HG03520 (cell line): ENCODE data around the gene SNCB.

Experiments used
- ATAC-seq: cut with Tn5 transposase; IDR thresholded peaks from one replicate; pipeline ENCODE4 v1.9.1; 2021; ENCODE audit warnings: mild to moderate bottlenecking, moderate library complexity; ENCODE audit not compliant: unreplicated experiment

The SNCB gene

DNA sequence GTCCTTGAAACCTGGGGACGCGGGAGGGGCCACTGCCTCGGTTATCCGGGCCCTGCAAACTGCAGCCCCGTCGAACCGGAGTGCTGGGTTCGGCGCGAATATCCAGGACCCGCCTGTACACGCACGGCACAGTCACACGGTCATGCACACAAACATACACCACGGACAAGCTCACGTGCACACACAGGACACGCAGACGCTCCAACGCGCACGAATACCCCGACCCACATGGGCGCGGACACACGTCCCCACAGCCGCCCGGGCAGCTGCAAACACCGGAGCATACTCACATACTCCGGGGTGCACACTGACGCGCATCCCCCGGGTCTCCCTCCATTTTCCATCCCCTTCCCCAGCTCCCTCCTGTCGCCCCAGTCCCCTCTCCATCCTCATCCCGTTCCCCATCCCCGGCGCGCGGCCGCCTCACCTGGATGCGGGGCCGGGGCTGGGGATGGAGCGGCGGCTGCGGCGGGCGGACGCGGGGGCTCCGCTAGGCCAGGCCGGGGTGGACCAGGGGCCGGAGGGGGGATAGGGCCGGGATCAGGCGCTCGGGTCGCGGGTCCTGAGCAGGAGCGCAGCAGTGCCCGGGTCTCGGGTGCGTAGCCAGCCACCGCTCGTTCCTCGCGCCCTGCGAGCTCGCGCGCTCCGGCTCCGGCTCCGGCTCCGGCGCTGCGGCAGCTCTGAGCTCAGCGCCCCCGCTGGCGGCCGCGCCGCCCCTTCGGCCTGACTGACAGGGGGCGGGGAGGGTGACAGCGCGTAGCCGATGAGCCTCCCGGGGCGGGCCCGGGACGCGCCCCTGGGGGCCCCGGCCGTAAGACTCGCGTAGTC, at the start of gene SNCB, which contains the start of gene EIF4E1B:
SNCB (minus strand) TSS at position 682 of the 828 bp plus-strand sequence. CDS start 880 bp downstream, outside the sequence.
EIF4E1B (plus strand) TSS at position 823 of the 828 bp plus-strand sequence. CDS start 12,113 bp downstream, outside the sequence.
- ATAC-seq = no peak

DNA sequence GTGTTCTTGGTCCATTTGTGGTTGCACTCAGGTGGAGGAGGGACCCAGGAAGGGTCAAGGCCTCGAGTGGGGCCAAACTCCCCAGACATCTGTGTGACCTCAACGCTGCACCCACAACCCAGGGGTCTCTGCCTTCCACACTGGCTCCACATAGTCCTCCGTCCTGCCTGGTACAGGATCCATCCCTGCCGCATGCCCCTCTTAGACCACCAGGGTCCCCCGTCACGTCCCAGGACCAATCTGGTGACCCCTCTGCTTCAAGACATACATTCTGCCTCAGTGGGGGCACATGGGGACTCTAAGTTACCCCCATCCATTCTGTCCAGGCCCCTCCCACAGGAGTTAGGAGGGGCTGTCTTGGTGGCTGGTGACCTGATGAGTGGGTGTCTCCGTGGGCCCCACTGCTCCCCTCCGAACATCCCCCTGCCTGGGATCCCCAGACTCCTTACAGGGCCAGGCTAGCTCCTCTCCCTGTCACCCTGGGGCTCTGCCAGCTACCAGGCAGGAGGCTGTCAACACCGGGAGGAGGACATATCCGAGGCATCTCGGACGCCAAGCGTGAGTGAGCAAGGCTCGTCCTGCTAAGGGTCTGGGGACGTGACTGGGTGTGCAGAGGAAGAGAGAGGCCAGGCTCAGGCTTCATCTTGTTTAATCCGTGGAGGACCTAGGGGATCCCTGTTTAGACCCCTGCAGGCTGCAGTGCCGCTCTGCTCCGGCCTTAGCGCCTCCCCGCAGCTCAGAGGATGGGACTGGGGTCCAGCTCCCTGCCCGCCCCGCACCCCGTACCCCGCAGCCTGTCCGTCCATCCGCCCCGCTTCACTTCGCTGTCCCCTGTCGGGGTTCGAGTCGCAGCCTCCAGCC, 49.3 kb upstream of the SNCB start:
- no peak for ATAC-seq

DNA sequence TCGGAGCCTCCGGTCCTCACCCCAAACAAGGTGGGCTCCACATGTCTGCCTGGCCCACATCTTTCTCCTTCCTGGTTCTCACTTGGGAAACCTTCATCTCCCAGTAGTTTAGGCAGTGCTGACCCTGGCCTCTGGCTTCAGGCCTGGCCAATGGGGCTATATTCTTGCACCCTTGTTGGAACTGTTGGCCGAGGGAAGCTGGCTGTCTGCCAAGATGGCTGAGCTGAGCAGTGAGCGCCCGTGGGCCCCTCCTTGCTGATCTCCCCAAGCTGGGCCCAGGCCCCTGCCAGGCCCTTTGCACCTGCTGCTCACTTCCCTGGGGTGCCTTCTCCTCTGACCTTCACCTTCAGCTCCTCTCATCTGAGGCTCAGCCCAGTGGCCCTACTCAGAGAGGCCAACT, 48.2 kb upstream of the SNCB start:
- no peak for ATAC-seq

DNA sequence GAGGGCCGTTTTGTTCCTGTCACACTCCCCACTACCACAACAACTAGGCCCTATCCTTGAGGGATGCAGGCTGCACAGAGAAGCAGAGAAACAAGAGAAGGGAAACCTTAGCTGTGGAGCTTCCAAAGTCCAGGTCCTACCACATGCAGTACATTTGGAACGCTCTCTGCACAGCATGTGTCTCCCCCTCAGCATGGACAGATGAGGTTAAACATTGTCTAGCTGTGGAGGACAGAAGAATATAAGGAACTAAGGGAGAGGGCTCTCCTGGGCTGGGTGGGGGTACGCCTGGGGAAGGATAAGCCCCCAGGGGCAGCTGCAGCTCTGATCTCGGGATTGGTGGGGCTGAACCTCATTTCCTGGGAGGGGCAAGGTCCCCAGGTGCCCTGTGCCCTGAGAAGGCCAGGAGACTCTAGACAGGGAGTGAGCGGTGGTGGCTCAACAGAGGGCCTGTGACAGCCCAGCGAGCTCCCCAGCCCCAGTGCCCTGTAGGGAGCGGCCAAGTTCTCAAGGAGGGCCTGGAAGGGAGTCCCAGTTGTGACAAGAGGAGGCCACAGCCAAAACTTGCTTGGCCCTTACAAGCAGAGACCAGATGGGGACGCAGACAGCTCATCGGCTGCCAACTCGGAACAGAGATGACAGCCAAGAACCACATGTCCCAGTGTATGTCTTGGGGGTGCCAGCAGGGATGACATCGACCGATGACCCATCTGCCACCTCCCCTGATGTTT, 47.0 kb upstream of the SNCB start:
- no peak for ATAC-seq

DNA sequence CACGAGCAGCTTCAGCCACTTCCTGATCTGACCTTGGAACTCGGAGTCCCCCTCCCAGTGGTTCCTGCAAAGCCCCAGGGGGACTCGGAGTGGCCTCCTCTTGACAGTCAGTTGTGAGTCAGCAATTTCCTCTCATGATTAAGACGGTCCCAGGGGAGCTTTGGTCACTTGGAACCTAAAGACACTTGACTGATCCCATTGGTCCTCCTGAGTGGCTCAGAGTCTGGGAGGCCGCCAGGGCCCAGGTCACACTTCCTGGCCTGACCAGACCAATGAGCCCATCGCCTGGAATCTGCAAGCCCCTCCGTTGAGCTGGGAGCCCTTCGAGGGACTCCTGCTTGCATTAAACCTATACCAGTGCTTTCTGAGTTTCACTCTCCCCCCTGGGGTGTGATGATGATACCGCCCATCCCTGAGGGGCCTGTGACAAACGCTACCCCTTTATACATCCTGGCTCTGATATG, 46.1 kb upstream of the SNCB start:
- no peak for ATAC-seq

DNA sequence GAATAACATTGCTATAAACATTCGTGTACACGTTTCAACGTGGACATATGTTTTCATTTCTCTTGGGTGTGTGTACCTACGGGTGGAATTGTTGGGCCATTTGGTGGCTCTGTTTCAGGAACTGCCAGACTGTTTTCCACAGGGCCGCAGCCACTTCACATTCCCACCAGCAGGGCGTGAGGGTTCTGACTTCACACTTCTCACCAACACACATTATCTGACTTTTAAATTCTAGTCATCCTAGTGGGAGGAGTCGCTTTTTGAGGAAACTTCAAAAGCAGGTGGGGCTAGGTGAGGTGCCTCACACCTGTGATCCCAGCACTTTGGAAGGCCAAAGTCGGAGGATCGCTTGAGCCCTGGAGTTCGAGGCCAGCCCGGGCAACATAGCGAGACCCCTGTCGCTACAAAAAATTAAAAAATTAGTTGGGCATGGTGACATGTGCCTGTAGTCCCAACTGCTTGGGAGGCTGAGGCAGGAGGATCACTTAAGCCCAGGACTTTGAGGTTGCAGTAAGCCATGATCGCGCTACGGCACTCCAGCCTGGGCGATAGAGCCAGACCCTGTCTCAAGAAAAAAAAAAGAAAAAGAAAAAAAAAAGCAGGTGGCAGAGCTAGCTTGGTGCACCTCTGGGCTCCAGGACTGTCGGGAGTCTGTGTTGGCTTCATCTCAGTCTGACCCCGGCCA, 45.5 kb upstream of the SNCB start:
- no peak for ATAC-seq

DNA sequence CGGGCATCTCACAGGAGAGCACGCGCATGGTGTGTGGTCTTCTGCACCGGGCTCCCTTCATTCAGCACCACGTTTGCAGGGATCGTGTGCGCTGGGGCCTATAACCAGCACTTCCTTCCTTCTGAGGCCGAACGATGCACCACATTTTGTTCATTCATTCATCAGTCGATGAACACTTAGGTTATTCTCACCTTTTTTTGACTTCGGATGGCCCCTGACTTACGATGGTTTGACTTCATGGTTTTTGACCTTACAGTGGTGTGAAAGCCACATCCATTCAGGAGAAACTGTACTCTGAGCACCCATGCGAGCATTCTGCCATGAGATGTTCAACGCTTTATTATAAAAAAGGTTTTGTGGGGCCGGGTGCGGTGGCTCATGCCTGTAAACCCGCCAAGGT, 44.5 kb upstream of the SNCB start:
- ATAC-seq = no peak

DNA sequence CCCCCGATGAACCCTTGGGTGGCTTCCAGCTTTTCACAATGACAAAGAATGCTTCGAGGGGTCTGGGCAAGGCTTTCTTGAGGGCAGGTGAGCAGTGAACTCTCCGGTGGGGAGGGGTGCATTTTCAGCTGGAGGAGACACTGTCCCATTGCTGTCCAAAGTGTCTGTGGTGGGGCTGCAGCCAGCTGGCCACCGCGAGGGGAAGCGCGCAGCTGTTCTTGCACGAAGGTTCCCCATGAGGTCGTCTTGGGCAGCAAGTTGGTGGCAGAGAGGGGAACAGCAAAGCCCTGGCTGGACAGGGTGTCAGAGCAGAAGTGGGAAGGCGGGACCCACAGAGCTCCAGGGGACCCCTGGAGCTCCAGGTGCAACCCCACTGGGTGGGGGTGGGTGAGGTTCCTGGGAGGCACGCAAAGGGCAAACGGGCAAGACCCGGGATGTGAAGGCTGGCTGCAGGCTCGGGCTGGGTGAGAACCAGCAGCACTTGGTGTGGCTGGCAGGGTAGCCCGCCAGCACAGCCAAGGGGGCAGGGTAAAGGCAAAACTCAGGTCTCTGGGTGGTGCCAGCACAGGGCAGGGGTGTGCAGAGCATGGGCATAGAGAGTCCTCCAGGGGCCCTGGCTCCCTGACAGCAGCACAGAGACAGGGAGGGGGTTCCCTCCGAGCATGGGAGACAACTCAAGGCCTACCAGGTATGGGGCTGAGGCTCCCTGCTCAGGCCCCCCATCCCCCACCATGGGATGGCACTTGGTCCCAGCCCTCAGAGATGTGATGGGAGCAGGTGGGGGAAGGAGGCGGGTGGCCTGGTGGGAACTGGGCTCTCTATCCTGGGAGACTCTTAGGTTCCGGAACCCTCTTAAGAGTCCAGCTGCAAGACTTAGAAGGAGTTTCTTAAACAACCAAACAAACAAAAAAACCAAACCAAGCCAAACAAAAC, 43.6 kb upstream of the SNCB start:
- ATAC-seq = no peak

DNA sequence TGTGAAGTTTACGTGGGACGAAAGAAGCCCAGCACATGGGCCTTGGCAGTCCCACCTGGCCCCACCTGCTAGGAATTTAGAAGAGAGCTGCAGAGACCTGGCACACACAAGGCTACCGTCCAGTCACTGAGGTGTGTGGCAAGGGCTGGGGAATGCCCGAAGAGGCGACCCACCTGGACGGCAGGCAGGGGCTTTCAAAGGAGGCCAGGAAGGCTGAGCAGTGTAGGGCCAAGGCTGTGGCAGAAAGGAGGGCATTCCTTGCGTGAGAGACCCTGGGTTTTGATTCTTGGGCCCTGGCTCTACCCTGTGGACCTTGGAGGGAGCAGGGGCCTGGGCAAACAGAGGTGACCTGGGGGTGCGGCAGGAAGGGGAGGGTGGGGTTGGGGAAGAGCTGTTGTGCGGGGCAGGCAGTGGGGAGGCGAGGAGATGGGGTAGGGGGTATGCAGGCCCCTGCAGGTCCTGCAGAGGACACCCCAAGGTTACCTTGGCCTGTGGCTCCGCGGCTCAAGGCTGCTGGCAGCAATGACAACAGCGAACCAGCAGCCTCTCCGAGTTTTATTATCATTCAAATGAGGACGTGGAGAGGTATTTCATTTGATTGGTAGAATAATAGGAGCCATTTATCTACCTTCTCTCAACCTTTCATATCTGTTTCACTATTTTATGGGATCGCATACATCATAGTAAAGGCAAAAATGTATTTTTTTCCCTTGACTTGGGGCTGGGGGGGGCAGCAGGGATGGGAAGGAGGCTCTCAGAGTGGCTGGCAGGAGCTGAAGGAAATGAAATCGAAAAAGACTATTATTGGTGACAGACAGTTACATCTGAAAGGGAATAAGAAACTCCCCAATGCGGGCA, 41.8 kb upstream of the SNCB start:
- ATAC-seq = no peak

DNA sequence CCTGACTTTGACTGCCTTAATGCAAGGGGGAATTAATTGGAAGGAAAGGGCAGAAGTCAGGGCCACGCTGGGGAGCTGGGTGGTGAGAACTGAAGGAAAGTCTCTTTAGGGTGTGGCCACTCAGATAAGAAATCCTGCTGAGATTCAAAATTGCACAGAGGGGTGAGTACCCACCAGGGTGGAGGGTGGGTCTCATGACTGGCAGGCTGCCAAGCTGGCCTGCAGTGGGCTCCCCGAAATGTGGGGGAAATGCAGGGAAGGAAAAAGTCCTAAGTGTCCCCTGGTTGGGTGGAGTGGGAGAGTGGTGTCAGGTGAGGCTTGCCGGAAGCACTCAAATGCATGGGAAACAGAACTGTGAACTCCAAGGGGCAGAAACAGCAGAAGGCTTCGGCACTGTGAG, 41.1 kb upstream of the SNCB start:
- ATAC-seq = no peak

DNA sequence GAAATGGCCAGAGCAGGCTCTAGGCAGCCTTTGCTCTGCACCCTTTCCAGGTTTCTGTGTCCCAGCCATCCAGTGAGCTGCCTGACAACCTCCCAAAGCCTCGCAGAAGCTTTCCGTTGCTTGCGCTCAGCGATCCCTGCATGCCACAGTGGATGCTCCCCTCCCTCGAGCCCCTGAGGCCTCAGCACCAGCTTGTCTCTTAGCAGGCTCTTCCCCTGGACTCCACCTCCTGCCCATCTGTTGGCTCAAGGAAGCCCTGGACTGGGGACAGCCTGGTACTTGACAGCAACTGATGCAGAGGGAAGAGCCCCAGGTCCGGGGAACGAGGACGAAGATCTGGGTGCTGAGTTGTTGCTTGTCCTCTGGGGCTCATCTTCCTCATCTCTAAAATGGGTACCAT, 40.1 kb upstream of the SNCB start:
- no peak for ATAC-seq

DNA sequence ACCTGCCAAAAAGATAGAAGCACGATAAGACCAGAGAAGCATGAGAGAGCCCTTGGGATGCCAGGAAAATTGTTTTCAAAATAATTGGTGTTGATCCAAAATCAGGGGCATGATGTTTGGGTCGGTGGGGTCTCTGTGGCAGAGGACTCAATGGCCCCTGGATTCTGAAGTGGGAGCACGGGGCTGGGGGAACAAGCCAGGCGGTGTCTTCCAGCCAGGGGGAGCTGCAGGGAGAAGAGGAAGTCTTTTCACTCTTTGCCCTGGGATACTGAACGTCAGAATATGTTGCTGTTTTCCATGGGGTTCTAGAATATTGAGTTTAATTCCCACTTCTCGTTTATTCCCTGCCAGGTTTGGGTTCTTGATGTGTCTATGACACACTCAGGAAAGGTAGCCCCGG, 37.3 kb upstream of the SNCB start:
- no peak for ATAC-seq

DNA sequence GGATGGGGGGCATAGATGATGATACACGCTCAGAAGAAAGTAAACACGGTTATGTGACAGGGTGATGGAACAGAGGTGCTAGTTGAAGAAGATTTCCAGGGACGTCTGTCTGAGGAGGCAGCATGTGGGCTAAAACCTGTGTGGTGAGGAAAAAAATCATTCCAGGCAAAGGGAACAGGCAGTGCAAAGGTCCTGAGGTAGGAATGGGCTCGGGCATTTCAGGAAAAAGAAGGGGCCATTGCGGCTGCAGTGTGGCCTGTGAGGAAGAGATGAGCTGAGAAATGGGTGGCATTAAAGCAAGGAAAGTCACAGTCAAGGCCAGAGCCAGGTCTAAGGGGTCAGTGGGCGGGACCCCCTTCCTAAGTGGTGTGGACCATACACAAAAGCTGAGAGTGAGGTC, 35.2 kb upstream of the SNCB start:
- ATAC-seq = no peak

DNA sequence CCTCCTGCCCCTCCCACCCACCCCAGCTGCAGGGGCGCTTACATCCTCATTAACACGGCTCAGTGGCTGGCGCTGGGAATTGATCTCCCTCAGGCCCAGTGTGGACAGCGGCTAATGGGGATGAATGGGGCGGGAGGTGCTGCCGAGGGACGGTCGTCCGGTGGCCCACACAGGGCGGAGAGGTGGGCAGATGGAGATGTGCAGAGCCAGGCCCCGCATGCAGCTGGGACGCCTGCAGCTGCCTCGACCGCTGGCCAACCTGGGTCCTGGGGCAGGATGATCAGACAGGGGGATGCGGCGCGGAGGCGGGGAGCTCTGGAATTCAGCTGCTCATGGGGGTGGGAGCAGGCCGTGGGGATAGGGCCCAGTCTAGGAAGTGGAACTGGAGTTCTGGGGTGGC, 34.6 kb upstream of the SNCB start:
- ATAC-seq = no peak

DNA sequence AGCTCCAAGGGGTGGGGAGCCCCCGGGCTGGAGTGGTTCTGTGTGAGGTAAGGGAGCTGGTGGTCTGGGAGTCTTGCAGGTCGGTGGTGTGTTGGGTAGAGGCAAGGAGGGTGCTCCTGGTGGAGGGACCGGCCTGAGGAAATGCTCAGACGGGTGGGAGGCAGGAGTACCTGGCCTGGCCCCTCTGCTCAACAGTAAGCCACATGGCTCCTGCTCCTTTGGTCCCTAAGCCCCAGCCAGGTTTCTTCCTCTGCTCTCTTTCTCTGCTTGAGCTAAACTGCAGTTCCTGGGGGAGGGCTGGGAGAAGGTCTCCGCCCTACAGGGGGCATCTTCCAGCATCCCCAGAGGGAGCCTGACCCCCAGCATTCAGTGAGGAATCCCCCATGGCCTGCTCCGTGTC, 34.1 kb upstream of the SNCB start:
- no peak for ATAC-seq

DNA sequence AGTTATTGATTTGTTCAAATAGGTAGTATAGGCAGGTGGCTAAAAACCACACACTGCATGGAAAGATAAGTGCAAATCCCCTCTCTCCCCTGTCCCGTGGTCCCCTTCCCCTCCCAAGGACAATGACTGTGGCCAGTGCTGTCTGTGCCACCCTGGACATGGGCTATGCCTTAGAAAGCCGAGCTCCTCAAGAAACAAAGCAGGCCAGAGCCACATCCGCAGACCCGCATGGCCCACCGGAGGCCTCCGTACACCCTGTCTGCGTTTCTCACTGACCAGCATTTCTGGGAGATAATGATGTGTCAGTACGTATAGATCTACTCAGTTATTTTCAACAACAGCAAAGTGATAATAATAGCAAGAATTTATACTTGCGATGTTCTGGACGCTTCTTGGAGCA, 33.2 kb upstream of the SNCB start:
- ATAC-seq = no peak

DNA sequence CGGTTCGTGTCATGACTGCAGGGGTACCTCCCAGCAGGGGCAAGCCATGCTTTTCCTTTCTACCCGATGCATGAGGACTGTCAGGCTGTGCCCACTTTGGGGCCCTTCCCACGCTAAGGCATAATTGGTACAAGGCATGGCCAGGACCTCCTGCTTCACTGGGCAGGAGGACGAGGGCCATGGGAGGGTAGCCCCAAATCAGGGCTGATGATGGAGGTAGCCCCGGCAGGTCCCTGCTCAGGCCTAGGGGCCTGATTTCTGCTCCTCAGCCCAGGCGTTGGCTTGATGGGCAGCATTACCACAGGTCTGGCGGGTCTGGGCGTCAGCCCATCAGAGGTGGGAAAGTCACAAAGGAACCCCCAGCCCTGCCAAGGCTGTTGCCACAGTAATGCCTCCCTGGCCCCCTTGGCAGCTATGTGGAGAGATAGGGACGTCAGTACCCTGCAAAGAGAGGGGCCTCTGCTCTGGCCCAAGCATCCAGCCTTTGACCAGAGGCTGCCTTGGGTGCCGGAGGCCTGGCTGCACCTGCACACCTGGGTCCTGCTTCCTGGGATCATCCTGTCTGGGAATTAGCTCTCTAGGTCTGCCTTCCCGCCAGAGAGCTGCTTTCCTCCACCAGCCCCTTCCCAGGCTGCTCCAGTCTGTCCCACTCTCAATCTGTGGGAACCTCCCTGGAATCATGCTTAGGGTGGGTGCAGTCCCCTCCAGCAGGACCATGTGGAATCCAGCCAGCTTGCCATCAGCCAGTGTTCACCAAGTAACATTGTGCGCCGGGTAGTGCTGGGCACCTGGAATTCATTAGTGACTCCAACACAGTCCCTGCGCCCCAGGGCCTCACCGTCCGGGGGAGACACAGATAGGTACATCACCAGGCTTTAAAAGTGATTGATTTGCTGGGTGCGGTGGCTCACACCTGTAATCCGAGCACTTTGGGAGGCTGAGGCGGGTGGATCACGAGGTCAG, 32.3 kb upstream of the SNCB start:
- no peak for ATAC-seq
